HCT116 (cell line): Measurements from ENCODE around the gene GRID2.

Source experiments
- CBX3 ChIP-seq: IDR thresholded peaks from 2 replicates; pipeline ENCODE4 v1.6.1; 2012; ENCODE audit warnings: low read depth
- EZH2 ChIP-seq: fragments of 200-600 bp; sonication (generic); IDR thresholded peaks from 2 replicates; pipeline ENCODE4 v1.6.1; 2017; ENCODE audit warnings: antibody characterized with exemption, mixed run types
- YY1 ChIP-seq: IDR thresholded peaks from 2 replicates; pipeline ENCODE4 v1.6.1; 2011; ENCODE audit warnings: low read length, low read depth, moderate library complexity, mild to moderate bottlenecking; ENCODE audit not compliant: insufficient replicate concordance; ENCODE audit errors: extremely low read depth
- TF ChIP-seq, protein P1 (sequence below): IDR thresholded peaks from 2 replicates; pipeline ENCODE4 v1.6.1; 2012
- TF ChIP-seq, protein P2 (sequence below), 3 experiments: fragments of 200-600 bp in 1 of 3; sonication (generic) in 1 of 3; IDR thresholded peaks in 2 of 3; conservative IDR thresholded peaks in 1 of 3; 2 replicates each; pipeline ENCODE4 v1.5.1; 2012 to 2017; ENCODE audit warnings: low read depth in 2 of 3, low read length in 2 of 3, antibody characterized with exemption in 1 of 3, borderline replicate concordance in 1 of 3, control low read depth in 1 of 3, mild to moderate bottlenecking in 1 of 3, mixed read lengths in 1 of 3, mixed run types in 1 of 3, moderate library complexity in 1 of 3; ENCODE audit not compliant: insufficient read depth in 1 of 3

DNA sequence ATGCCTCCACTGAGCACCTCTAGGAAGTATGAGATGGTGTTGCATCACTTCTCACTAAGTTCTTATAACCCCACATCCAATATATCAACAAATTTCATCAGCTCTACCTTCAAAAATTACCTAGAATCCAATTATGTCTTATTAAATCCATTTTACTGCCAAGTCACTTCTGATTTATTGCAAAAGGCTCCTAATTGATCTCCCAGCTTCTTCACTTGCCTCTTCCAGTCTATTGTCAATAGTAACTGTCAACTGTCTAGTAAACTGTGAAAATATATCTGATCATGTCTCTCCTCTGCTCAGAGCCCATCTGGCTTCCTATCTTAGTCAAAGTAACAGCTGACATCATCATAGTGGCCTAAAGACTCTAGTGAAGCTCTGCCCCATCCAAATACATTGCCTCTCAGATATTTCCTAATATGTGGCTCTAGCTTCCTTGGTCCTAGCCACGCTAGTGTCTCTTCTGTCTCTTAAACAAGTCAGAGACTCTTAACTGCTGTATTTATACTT lies 1110.3 kb downstream of the GRID2 start:
- TF ChIP-seq CBX3 (no peak), YY1 (no peak), EZH2 (no peak)
- TF ChIP-seq, protein P1, sequence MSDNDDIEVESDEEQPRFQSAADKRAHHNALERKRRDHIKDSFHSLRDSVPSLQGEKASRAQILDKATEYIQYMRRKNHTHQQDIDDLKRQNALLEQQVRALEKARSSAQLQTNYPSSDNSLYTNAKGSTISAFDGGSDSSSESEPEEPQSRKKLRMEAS: no peak
- TF ChIP-seq, protein P2, sequence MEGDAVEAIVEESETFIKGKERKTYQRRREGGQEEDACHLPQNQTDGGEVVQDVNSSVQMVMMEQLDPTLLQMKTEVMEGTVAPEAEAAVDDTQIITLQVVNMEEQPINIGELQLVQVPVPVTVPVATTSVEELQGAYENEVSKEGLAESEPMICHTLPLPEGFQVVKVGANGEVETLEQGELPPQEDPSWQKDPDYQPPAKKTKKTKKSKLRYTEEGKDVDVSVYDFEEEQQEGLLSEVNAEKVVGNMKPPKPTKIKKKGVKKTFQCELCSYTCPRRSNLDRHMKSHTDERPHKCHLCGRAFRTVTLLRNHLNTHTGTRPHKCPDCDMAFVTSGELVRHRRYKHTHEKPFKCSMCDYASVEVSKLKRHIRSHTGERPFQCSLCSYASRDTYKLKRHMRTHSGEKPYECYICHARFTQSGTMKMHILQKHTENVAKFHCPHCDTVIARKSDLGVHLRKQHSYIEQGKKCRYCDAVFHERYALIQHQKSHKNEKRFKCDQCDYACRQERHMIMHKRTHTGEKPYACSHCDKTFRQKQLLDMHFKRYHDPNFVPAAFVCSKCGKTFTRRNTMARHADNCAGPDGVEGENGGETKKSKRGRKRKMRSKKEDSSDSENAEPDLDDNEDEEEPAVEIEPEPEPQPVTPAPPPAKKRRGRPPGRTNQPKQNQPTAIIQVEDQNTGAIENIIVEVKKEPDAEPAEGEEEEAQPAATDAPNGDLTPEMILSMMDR (IDR thresholded peaks at IDR 0.05 in 2 of 3, conservative IDR thresholded peaks at IDR 0.05 in 1 of 3; ENCODE audit: borderline replicate concordance in 1 of 3, insufficient read depth in 1 of 3, low read depth in 2 of 3, low read length in 2 of 3): no peak
